NCI-H2029 treated with DMSO at 0.1 percent for 48 hours (cell line): ENCODE results near the gene PFDN5.
"Not testable (repeated sequence)": the region's sequence is repeated elsewhere in the genome, so short reads cannot be mapped to it uniquely, and the experiment has no call there.

Experiments used
- DNase-seq: peaks from one replicate; lab custom pipeline; 2025; lab: John Stamatoyannopoulos, UW

Gene PFDN5

DNA sequence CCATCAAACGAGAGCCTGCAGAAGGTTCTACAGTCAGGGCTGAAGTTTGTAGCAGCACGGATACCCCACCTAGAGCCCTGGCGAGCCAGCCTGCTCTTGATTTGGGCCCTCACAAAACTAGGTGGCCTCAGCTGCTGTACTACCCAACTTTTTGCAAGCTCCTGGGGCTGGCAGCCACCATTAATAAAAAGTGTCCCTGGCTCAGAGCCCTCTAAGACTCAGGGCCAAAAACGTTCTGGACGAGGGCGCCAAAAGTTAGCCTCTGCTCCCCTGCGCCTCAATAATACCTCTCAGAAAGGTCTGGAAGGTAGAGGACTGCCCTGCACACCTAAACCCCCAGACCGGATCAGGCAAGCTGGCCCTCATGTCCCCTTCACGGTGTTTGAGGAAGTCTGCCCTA lies 8.9 kb upstream of the PFDN5 start:
- no peak for DNase-seq

DNA sequence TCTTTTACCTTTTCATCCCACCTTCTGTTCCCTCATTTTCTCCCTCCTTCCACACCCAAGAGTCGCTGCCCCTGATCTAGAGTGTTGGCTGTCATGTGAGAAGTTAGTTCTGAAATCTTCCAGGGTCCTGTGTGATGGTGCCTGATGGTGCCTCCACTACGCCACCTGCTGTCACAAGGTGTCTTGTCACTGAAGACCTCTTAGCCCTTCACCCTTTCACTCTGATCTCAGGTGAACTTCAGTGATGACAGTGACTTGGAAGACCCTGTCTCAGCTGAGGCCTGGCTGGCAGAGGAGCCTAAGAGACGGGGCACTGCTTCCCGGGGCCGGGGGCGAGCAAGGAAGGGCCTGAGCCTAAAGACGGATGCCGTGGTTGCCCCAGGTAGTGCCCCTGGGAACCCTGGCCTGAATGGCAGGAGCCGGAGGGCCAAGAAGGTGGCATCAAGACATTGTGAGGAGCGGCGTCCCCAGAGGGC lies 7.6 kb upstream of the PFDN5 start:
- peak; percentile 20 for DNase-seq

DNA sequence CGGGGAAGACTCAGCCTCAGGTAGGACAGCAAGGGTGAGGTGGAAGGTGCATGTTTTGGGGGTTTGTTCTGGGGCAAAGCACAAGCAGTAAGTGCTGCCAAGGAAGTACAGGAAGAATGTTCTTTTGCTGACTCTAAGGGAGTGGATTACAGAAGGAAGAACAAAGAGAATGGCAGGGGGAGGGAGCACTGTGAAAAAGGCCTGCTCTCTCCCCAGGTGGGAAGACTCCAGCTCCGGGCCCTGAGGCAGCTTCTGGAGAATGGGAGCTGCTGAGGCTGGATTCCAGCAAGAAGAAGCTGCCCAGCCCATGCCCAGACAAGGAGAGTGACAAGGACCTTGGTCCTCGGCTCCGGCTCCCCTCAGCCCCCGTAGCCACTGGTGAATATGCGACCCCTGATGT lies 7.0 kb upstream of the PFDN5 start:
- DNase-seq = no peak

DNA sequence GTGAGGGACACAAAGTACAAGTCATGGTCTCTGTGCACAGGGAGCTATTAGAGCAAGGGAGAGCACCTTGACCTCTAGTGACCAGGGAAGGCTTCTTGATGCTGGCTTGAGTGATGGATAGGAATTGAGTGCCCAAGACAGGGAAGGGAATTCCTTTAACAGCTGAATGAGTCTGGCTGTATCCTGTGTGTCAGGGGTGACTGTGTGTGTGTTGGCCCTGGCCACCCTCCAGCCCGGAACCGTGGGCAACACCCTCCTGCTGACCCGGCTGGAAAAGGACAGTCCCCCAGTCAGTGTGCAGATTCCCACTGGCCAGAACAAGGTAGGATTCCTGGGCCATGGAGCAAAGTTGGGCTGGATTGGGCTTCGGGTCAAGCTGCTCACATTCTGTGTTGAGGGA lies 5.5 kb upstream of the PFDN5 start:
- DNase-seq = no peak

DNA sequence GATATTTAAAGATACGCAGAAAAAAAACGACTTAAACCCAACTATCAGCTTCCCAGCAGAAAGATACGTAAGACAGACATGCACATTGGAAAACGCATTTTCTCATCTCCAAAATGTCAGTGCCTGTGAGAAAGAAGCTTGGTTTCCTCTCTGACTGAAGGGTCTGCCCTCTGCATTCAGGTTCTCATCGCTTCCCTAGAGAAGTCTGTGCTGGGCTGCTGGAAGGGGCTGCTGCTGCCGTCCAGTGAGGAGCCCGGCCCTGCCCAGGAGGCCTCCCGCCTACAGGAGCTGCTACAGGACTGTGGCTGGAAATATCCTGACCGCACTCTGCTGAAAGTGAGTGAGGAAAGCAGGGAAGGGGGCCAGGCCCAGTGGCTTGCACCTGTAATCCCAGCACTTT lies 4.7 kb upstream of the PFDN5 start:
- DNase-seq = no peak

DNA sequence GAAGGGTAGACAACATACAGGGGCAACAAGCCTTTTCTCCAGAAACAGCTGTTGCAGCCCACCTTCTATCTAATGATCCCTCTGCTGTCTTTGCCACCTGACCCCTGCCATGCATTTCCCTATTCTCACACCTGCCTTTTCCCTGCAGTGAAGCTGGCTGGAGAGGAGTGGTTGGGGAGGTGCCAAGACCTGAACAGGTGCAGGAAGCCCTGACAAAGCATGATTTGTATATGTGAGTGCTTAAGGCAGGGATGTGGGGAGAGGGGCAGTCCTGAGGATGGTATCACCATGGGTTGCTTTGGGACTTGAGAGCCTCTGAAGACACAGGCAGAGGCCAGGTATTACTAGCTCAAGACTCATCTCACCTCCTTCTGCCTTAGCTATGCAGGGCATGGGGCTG lies 2.9 kb upstream of the PFDN5 start:
- DNase-seq = peak; percentile 96

DNA sequence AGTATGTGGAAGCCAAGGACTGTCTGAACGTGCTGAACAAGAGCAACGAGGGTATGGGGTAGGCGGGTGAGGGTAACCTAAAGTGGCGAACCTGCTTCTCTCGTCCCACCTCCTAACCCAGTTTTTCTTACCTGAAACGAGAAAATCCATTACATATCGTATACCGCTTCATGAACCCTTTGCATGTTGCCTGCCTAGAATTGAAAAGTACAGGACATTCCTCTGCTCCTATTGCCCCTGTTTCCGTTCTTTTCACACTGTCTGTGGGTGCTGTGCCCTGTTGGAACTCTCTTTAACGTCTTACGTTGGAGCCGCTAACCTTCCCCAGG lies 513 bp downstream of the PFDN5 start:
- DNase-seq = no peak

DNA sequence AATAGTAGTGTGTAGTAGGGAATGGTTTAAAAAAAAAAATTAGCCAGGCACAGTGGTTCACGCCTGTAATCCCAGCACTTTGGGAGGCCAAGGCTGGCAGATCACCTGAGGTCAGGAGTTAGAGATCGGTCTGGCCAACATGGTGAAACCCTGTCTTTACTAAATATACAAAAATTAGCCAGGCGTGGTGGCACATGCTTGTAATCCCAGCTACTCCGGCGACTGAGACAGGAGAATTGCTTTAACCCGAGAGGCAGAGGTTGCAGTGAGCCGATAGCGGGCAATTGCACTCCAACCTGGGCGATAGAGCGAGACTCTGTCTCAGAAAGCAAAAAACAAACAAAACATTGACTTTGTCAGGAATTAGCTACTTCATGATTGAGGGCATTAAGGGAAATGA lies 1.8 kb downstream of the PFDN5 start:
- DNase-seq = not testable (repeated sequence)

DNA sequence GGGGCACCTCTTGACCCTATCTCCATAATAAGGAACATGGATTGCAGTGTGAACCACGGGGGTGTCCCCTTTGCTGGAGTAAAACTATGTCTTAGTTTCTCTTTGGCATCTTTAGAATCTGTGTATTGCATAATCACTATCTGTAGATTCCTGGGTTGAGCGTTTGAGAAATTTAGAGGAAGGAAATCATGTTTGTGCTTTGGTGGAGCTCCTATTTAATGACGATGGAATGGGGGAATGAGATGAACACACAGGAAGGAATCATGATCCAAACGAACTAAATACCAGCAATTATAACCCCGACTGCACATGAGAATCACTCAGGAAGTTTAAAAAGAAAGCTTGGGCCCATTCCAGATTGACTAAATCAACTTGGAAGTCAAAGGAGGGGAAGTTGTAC lies 2.8 kb downstream of the PFDN5 start:
- DNase-seq = no peak

DNA sequence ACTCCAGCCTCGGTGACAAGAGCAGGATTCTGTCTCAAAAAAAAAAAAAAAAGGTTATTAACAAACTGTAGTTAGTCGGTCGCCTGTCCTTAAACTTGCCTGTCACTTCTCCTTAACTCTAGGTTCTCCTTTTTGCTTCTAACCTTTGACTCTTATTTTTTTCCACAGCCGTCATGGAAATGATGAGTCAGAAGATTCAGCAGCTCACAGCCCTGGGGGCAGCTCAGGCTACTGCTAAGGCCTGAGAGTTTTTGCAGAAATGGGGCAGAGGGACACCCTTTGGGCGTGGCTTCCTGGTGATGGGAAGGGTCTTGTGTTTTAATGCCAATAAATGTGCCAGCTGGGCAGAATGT lies 3.7 kb downstream of the PFDN5 start:
- DNase-seq = no peak

DNA sequence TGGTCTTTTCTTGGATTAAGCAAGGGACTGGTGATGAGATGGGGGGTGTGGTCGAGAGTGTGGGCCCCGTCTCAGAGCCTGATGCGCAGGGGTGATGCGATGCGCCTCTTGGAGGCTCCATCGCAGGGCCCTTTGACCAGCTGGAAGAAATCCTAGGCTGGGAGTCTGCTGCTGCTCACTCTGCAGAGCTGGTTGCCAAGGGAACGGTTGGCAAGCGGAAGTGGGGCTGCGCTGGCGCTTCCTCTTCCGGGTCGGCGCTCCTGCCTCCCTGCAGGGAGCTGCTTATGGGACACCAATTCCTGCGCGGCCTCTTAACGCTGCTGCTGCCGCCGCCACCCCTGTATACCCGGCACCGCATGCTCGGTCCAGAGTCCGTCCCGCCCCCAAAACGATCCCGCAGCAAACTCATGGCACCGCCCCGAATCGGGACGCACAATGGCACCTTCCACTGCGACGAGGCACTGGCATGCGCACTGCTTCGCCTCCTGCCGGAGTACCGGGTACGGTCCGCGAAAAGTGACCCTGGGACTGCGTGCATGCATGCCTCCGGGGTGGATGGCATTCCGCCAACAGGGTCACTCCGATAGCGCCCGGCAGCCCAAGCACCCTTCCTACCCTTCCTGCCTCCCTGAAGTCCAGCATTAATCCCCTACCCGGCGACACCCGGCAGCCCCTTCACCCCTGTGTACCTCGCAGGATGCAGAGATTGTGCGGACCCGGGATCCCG lies 4.3 kb downstream of the PFDN5 start, which contains the start of gene MYG1:
Gene MYG1, plus strand, starts transcription at position 242 of the 727 bp plus-strand sequence. Its CDS starts 43 bp downstream, at position 285.
- DNase-seq = peak; percentile 65

DNA sequence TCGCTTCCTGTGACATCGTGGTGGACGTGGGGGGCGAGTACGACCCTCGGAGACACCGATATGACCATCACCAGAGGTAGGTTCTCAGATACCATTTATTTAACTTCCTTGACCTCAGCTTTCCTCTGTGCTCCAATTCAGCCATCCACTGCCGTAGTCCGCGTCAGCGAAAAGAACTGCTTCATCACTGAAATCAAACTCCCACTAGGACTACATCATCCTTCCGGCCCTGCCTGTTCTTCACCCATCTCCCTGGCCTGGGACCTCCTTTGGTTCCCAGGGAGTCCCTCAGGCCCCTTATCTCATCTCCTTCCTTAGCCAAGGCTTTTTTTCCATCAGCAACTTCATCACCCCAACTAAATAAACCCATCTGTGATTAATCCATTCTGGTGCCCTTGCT lies 4.8 kb downstream of the PFDN5 start:
- DNase-seq = no peak

DNA sequence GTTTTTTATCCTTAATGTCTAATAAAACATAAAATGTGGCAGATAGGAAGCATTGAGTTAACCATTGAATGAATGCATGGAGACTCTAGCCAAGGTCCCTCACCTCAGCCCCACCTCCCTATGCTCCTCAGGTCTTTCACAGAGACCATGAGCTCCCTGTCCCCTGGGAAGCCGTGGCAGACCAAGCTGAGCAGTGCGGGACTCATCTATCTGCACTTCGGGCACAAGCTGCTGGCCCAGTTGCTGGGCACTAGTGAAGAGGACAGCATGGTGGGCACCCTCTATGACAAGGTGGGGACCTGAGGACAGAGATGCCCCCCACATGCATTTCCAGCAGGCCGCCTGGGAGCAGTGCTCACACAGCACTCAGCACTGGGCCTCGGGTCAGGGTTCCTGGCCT lies 7.6 kb downstream of the PFDN5 start:
- DNase-seq = no peak

DNA sequence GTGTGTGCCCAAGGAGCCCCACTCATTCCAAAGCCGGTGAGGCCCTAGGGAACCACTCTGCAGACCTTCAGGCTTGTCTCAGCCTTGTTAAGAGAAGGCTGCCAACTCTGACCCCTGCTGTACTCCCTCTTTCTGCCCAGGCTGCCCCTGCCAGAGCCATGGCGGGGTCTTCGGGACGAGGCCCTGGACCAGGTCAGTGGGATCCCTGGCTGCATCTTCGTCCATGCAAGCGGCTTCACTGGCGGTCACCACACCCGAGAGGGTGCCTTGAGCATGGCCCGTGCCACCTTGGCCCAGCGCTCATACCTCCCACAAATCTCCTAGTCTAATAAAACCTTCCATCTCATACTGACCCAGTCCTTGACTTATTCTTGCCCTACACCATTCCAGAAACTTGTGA lies 11.5 kb downstream of the PFDN5 start:
- DNase-seq = no peak

DNA sequence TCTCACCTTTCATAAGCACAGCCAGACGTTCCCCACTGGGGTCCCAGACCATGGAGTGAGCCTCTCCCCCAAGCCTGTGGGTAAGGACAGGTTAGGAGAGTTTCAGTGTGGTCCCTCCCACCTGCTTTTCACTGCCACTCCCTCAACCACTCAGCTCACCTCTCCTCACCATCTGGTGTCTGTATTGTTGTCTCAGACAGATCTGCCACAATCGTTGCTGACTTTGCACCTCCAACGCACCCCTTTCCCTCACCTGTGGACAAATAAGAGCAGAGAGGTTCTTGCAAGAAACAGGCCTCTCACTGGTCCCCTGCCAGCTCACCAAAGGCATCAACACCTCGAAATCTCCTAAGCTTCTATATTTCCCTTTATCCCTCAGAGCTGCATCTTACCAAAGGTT lies 12.9 kb downstream of the PFDN5 start:
- DNase-seq = no peak

DNA sequence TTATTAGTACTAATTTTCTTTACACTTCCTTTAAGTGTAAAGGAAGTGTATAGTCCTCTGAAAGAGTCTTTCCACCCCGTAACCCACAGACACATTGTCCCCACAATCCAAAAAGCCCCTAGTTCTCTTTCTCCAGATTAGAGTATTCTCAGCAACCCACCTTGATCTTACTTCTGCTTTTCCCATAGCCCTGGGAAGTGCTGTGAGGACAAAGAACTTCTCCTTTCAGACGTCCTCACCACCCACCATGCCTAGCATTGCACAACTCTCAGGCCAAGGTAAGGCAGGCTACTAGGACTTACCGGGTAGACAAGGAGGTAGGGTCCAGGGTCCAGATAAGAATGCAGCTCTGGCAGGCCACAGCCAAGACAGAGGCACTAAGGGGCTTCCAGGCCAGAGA lies 18.7 kb downstream of the PFDN5 start:
- DNase-seq = no peak

DNA sequence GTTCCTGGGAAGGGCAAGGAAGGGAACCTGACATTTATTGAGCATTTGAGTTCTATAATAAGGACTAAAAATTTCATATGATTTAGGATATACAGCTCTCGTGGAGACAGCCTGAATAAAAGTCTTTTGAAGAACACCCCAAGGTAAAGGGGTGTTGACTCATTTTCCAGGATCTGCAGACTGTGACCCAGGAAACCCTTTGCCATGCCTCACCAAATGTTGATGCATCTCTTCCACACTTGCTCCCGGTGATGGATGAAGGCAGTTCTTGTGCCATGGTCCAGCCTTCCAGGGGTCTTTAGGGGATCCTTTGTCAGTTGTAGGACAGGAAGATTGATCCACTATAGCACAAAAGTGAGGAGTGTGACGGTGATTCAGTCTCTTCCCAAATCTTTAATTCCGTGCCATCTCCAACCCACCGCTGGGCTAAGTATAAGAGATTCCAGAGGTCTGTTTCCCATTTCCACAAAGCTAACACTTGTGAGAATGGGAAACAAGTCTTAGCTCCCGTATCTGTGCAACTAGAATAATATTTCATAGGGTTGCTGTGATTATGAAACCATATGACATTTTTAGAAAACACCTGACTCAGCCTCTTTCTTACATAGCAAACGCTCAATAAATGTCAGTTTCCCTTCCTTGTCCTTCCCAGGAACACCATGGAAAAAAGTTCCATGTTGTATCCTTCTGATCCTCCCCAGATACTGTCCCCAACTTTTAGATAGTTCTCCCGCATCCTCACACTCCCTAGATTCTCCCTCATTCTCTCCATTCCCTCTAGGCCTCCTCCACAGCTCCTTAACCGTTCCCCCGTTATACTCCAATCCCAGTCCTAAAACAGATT lies 25.2 kb downstream of the PFDN5 start:
- no peak for DNase-seq

DNA sequence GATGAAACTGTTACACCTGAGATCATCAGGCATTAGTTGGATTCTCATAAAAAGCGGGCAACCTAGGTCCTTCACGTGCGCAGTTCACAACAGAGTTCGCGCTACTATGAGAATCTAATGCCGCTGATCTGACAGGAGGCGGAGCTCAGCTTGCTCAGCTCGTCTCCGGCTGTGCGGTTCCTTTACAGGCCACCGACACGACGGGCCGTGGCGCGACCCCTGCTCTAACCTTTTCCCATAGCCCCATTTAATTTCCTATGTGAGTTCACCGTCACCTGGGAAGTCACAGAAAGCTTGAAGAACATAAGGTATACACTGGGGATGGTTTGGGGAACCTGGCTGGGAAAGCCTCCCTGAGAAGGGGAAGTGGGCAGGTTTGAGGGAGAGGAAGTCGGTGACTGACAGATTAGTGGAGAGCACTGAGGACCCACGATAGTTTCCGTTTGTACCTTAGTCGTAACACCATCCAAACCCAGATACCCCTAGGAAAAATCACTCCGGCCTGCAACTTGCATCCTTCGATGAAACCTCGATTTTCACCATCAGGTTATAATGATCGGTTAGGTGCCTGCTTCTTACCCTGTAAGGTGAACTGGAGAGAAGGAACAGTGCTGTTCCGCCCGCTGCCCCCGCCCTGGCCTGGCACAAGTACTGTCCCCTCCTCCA lies 28.9 kb downstream of the PFDN5 start:
- no peak for DNase-seq

DNA sequence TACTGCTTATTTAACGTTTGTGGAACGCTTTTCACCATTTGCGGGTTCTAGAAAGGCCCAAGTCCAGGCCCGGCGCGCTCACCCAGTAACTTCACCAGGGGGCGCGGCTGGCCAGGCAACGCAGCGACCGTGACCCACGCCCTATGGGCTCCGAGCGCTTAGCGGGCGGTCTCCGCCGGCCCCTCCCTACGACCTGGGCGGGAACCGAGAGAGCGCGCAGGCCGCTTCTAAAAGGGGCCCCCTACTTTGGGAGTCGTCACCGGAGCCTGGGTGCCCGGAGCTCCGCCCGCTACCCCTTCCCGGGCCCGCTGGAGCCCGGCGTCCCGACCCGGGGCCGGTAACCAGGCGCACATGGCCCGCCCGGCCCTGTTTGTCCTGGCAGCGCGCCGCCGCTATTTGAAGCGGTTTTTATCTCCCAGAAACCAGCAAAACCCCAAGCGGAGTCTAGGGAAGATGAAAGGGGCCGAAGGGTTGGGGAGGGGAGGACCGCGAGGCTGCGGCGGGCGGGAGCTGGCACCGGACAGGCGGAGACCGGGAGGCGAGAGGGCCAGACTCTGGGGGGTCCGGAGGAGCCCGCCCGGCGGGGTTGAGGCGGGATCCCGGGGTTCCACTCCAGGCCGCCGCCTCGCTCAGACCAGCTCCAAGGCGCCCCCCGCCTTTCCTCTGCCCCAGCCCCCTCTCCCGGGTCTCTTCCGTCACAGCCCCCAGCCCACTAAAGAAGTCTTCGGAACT lies 29.6 kb downstream of the PFDN5 start:
- DNase-seq = peak; percentile 49

DNA sequence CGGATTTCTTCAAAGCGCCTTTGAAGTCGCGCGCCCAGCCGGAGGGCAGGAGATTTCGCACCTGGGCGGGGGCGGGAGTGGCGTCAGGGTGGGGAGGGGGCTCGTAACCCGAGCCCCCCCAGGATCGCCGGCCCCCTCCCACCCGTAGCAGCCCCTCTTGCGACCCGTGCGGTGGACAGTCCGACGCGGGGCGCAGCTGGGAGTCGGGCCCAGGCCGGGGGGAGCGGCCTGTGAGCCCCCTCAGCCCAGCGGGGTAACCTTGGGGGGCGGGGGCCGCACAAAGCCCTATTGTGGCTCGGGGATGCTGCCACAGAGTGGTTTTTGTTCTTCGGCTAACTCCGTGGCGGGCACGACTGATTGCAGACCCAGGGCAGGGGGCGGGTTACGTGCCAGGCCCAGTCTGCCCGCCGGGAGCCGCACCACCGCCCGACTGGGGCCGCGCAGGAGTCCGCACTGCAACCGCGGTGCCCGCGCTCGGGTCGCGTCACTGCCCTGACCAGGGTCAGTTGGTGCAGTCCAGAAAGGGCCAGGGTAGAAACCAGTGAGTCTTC lies 30.2 kb downstream of the PFDN5 start:
- DNase-seq = no peak

DNA sequence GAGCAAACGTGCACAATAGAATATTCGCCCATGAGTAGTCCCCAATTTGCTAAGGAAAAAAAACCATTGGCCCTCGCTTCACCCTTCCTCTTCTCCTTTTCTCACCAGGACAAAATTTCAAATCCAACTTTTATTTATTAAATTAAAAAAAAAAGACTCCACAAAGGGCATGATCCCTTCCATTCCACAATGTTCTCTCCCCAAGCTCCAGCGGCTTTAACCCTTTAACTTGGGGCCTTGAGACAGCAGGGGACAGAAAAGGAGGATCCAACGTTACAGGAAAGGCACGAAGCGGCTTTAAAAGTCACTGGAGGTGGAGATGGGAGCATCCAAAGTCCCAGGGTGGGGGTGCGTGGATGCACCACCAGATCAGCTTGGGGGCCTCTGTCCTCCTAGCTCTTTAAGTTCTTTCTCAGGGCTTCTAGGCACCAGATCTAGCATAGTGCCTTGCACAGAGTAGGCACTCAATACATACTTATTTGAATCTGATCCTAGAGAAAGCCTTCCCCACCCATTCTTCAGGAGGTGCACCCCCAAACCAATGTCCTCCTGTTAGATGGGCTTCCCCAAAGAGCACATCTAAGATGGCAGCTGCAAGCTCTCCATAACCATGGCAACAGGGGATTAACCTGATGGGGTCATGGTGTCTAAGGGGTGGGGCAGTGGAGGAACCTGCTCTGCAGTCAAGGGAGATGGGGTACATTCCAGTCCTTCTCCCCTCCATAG lies 31.3 kb downstream of the PFDN5 start:
- DNase-seq = no peak
